A549 (cell line): ENCODE measurements around the gene S100A1.
"Not testable (repeated sequence)": the region's sequence is repeated elsewhere in the genome, so short reads cannot be mapped to it uniquely, and the experiment has no call there.

ENCODE experiments used
- BHLHE40 ChIP-seq: IDR thresholded peaks from 2 replicates; pipeline ENCODE4 v1.6.1; 2012; ENCODE audit warnings: low read depth, low read length, inconsistent platforms
- CTCF ChIP-seq: fragments of >200 bp; sonication (Bioruptor Twin); formaldehyde crosslinking; IDR thresholded peaks from 3 replicates; pipeline ENCODE4 v1.5.1; 2016
- FOSL2 ChIP-seq, 2 experiments: fragments of 450-650 bp in 1 of 2; fragments of >200 bp in 1 of 2; sonication (Bioruptor Twin) in 1 of 2; formaldehyde crosslinking; IDR thresholded peaks; 2 replicates each; pipeline versions ENCODE4 v1.5.0 to v1.6.1; 2016 to 2020; ENCODE audit warnings: mild to moderate bottlenecking in 1 of 2, moderate library complexity in 1 of 2
- KDM5A ChIP-seq: fragments of 200-600 bp; sonication (generic); IDR thresholded peaks from 2 replicates; pipeline ENCODE4 v1.6.1; 2016; ENCODE audit warnings: antibody characterized with exemption, mild to moderate bottlenecking
- PHF8 ChIP-seq: fragments of 200-600 bp; sonication (generic); IDR thresholded peaks from 2 replicates; pipeline ENCODE4 v1.6.1; 2016; ENCODE audit warnings: low read depth, mild to moderate bottlenecking, antibody characterized with exemption, moderate library complexity, borderline replicate concordance
- POLR2A ChIP-seq: IDR thresholded peaks from 2 replicates; pipeline ENCODE4 v1.6.1; 2012; ENCODE audit warnings: mild to moderate bottlenecking, low read length
- REST ChIP-seq: fragments of 200-600 bp; sonication (generic); IDR thresholded peaks from 2 replicates; pipeline ENCODE4 v1.6.1; 2016; ENCODE audit warnings: antibody characterized with exemption, mild to moderate bottlenecking, moderate library complexity

GRCh38 chr1:153640213-153640612, 12.0 kb downstream of the S100A1 start:
- TF ChIP-seq PHF8; CTCF; POLR2A; FOSL2 (IDR thresholded peaks at IDR 0.05); FOSL2 (CRISPR knock-in tag; IDR thresholded peaks at IDR 0.05); REST; BHLHE40; KDM5A: not testable (repeated sequence)
